ENCODE measurements around the gene SGMS1.

GRCh38 chr10:50552308-50552707, 71.4 kb downstream of the SGMS1 start:
- TF ChIP-seq, protein P1, sequence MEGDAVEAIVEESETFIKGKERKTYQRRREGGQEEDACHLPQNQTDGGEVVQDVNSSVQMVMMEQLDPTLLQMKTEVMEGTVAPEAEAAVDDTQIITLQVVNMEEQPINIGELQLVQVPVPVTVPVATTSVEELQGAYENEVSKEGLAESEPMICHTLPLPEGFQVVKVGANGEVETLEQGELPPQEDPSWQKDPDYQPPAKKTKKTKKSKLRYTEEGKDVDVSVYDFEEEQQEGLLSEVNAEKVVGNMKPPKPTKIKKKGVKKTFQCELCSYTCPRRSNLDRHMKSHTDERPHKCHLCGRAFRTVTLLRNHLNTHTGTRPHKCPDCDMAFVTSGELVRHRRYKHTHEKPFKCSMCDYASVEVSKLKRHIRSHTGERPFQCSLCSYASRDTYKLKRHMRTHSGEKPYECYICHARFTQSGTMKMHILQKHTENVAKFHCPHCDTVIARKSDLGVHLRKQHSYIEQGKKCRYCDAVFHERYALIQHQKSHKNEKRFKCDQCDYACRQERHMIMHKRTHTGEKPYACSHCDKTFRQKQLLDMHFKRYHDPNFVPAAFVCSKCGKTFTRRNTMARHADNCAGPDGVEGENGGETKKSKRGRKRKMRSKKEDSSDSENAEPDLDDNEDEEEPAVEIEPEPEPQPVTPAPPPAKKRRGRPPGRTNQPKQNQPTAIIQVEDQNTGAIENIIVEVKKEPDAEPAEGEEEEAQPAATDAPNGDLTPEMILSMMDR (IDR thresholded peaks at IDR 0.05), result no peak
- no peak for TF ChIP-seq POLR2AphosphoS5 (IDR thresholded peaks at IDR 0.05; ENCODE audit: insufficient read depth in 1 of 2, low read depth in 1 of 2)
- TF ChIP-seq POLR2A (IDR thresholded peaks at IDR 0.05), result no peak

Measured in vagina (tissue), 2 donors.